Smooth muscle cell (in vitro differentiated cells): Measurements from ENCODE around the gene GZMM. TPM values are rescaled to one million over a fixed set of nuclear protein-coding genes. Genes with fewer than 3 reads are reported as not detected.
"Not testable (repeated sequence)": the region's sequence is repeated elsewhere in the genome, so short reads cannot be mapped to it uniquely, and the experiment has no call there.

Experiments used
- DNase-seq: peaks from one replicate; lab custom pipeline; 2025; ENCODE audit not compliant: unreplicated experiment; lab: John Stamatoyannopoulos, UW
- H2AFZ ChIP-seq: fragments of 200-600 bp; sonication (generic); 2 replicates; pipeline ENCODE4 v1.6.0; 2016; ENCODE audit warnings: antibody characterized with exemption, low read depth, mild to moderate bottlenecking
- H3F3A ChIP-seq: fragments of 200-600 bp; sonication (generic); 2 replicates; pipeline ENCODE4 v1.6.0; 2017; ENCODE audit warnings: antibody characterized with exemption, low read depth
- H3K27ac ChIP-seq: fragments of 200-600 bp; sonication (generic); 2 replicates; pipeline ENCODE4 v1.5.1; 2016; ENCODE audit warnings: low read depth, mild to moderate bottlenecking
- H3K27me3 ChIP-seq: fragments of 200-600 bp; sonication (generic); 2 replicates; pipeline ENCODE4 v1.6.1; 2016; ENCODE audit warnings: low read depth, mild to moderate bottlenecking
- H3K36me3 ChIP-seq: fragments of 200-600 bp; sonication (generic); 2 replicates; pipeline ENCODE4 v1.5.1; 2016; ENCODE audit warnings: low read depth
- H3K4me1 ChIP-seq: fragments of 200-600 bp; sonication (generic); 2 replicates; pipeline ENCODE4 v1.5.1; 2016; ENCODE audit warnings: low read depth
- H3K4me2 ChIP-seq: fragments of 200-600 bp; sonication (generic); 2 replicates; pipeline ENCODE4 v1.6.0; 2016; ENCODE audit warnings: mild to moderate bottlenecking
- H3K4me3 ChIP-seq: fragments of 200-600 bp; sonication (generic); 2 replicates; pipeline ENCODE4 v1.5.1; 2016; ENCODE audit warnings: mild to moderate bottlenecking
- H3K79me2 ChIP-seq: fragments of 200-600 bp; sonication (generic); 2 replicates; pipeline ENCODE4 v1.6.0; 2016; ENCODE audit warnings: low read depth, mild to moderate bottlenecking
- H3K9ac ChIP-seq: fragments of 200-600 bp; sonication (generic); 2 replicates; pipeline ENCODE4 v1.6.0; 2016; ENCODE audit warnings: low read depth
- H3K9me3 ChIP-seq: fragments of 200-600 bp; sonication (generic); replicated peaks from 2 replicates; pipeline ENCODE4 v1.5.1; 2016; ENCODE audit warnings: low read depth
- H4K20me1 ChIP-seq: fragments of 200-600 bp; sonication (generic); 2 replicates; pipeline ENCODE4 v1.6.0; 2016; ENCODE audit warnings: low read depth
- CTCF ChIP-seq: fragments of 200-600 bp; sonication (generic); IDR thresholded peaks from 2 replicates; pipeline ENCODE4 v1.5.1; 2017; ENCODE audit warnings: borderline replicate concordance, mild to moderate bottlenecking, antibody characterized with exemption; ENCODE audit not compliant: insufficient read depth, poor library complexity, severe bottlenecking
- WGBS: methylation state at CpG from one replicate; pipeline ENCODE4 v1.1.7; 2016; ENCODE audit warnings: low lambda C conversion rate; 5-methylcytosine and 5-hydroxymethylcytosine counted together
- polyA plus RNA-seq: library from polyadenylated mRNA; unstranded; fragments of >200 nt; fragmentation: Nextera tagmentation; extraction: Ambion mirVana; gene quantifications from 2 replicates; pipeline ENCODE4 v1.2.1, GENCODE V29; 2016
- total RNA-seq: library from RNA; depleted of rRNA; stranded (reverse); fragments of >200 nt; gene quantifications from 2 replicates; pipeline ENCODE4 v1.2.3, GENCODE V29; 2014

The GZMM gene
- total and polyA plus RNA-seq, 2 experiments from 2014 or later, result 0.23 TPM; not detected in 1

- Histone ChIP-seq H3K9ac (no peak overlapping the region), H3K4me1 (no peaks in the 10 kb centered on the region), H3K27me3 (peaks cover 10% of the 10 kb centered on the region), H3K9me3 (no peaks in the 10 kb centered on the region), H3F3A (no peaks in the 10 kb centered on the region), H3K79me2 (peaks cover 17% of the 10 kb centered on the region), H3K27ac (no peak overlapping the region), H3K4me3 (no peak overlapping the region), H3K4me2 (no peak overlapping the region), H3K36me3 (no peaks in the 10 kb centered on the region), H4K20me1 (peaks cover 57% of the 10 kb centered on the region), H2AFZ (no peak overlapping the region)
- 82% methylated on average over 5 of the region's 5 CpGs for WGBS
- TF ChIP-seq CTCF, result no peak
- DNase-seq, result no peak
These were observed 40.1 kb downstream of the GZMM start for GRCh38 chr19:583968-584239.

- no peak overlapping the region for H2AFZ ChIP-seq
- no peak overlapping the region for H3K4me2 ChIP-seq
- no peaks in the 10 kb centered on the region for H3K4me1 ChIP-seq
- peak; percentile 20 for DNase-seq
- no peaks in the 10 kb centered on the region for H3K36me3 ChIP-seq
- peaks cover 12% of the 10 kb centered on the region for H3K79me2 ChIP-seq
- H3F3A ChIP-seq, result no peaks in the 10 kb centered on the region
- H3K27ac ChIP-seq, result no peak overlapping the region
- no peak overlapping the region for H3K9ac ChIP-seq
- 51% methylated on average over 31 of the region's 38 CpGs for WGBS
- no peaks in the 10 kb centered on the region for H3K9me3 ChIP-seq
- peaks cover 52% of the 10 kb centered on the region for H4K20me1 ChIP-seq
- peak; percentile 80 for TF ChIP-seq CTCF
- H3K27me3 ChIP-seq, result peaks cover 16% of the 10 kb centered on the region
- no peak overlapping the region for H3K4me3 ChIP-seq
These were observed 40.6 kb downstream of the GZMM start for GRCh38 chr19:584240-585001.

- not testable (repeated sequence) for H3K4me3 ChIP-seq, H3K27ac ChIP-seq, H3F3A ChIP-seq, H3K9me3 ChIP-seq, H3K4me1 ChIP-seq, H3K36me3 ChIP-seq, H3K79me2 ChIP-seq, H3K9ac ChIP-seq, DNase-seq, H2AFZ ChIP-seq, H3K4me2 ChIP-seq
- WGBS, result 89% methylated on average over 33 of the region's 34 CpGs
- peaks cover 16% of the 10 kb centered on the region for H3K27me3 ChIP-seq
- peaks cover 45% of the 10 kb centered on the region for H4K20me1 ChIP-seq
These were observed 41.3 kb downstream of the GZMM start for GRCh38 chr19:585146-585545.

GRCh38 chr19:585551-586110, 41.8 kb downstream of the GZMM start:
- H3K36me3 ChIP-seq, result no peaks in the 10 kb centered on the region
- H4K20me1 ChIP-seq, result peaks cover 43% of the 10 kb centered on the region
- no peak overlapping the region for H3K4me2 ChIP-seq
- H3F3A ChIP-seq, result no peaks in the 10 kb centered on the region
- H3K79me2 ChIP-seq, result no peaks in the 10 kb centered on the region
- H2AFZ ChIP-seq, result no peak overlapping the region
- no peaks in the 10 kb centered on the region for H3K9me3 ChIP-seq
- no peak for TF ChIP-seq CTCF
- no peak overlapping the region for H3K9ac ChIP-seq
- H3K27me3 ChIP-seq, result peaks cover 19% of the 10 kb centered on the region
- no peak for DNase-seq
- H3K4me3 ChIP-seq, result no peak overlapping the region
- 69% methylated on average over 10 of the region's 10 CpGs for WGBS
- H3K4me1 ChIP-seq, result no peaks in the 10 kb centered on the region
- no peak overlapping the region for H3K27ac ChIP-seq
